Tibial artery (tissue), 4 donors: ENCODE measurements around the gene MED20.

ENCODE experiments used
- DNase-seq, 2 donors: peaks; one replicate each; pipeline ENCODE4 v3.0.0-alpha.2; 2019
- H3K27ac ChIP-seq, 2 donors: fragments of 200-600 bp; sonication (generic) in 1 of 2; 1 replicate in 1 of 2; 2 replicates in 1 of 2; pipeline ENCODE4 v1.5.1; 2018 to 2019; ENCODE audit warnings: mild to moderate bottlenecking in 1 of 2
- H3K27me3 ChIP-seq, 2 donors: fragments of 200-600 bp; sonication (generic) in 1 of 2; one replicate each; pipeline versions ENCODE4 v1.5.1 to v1.6.0; 2016 to 2019
- H3K36me3 ChIP-seq, 3 donors: fragments of 200-600 bp; sonication (generic) in 2 of 3; one replicate each; pipeline ENCODE4 v1.5.1; 2016 to 2019; ENCODE audit warnings: mild to moderate bottlenecking in 2 of 3
- H3K4me1 ChIP-seq, 4 donors: fragments of 200-600 bp; sonication (generic) in 2 of 4; 1 replicate in 3 of 4; 2 replicates in 1 of 4; pipeline ENCODE4 v1.5.1; 2016 to 2019
- H3K4me3 ChIP-seq, 2 donors: fragments of 200-600 bp; sonication (generic) in 1 of 2; 1 replicate in 1 of 2; 2 replicates in 1 of 2; pipeline ENCODE4 v1.5.1; 2018 to 2019; ENCODE audit warnings: mild to moderate bottlenecking in 2 of 2
- H3K9me3 ChIP-seq, 3 donors: fragments of 200-600 bp; sonication (generic) in 1 of 3; one replicate each; pipeline ENCODE4 v1.5.1; 2016 to 2019
- intact Hi-C: fragments of 100-400 bp; cut with DNase I; formaldehyde crosslinking; loops from one replicate; pipeline ENCODE4 v1.15.0; 2023; ENCODE audit warnings: low total_unique reads
- TF ChIP-seq, protein P1 (sequence below), 2 experiments: fragments of 200-600 bp in 1 of 2; fragments of 450-650 bp in 1 of 2; IDR thresholded peaks; one replicate each; pipeline ENCODE4 v1.5.1; 2017 to 2019; ENCODE audit warnings: antibody characterized with exemption in 2 of 2, mild to moderate bottlenecking in 1 of 2, moderate library complexity in 1 of 2

The MED20 gene

DNA sequence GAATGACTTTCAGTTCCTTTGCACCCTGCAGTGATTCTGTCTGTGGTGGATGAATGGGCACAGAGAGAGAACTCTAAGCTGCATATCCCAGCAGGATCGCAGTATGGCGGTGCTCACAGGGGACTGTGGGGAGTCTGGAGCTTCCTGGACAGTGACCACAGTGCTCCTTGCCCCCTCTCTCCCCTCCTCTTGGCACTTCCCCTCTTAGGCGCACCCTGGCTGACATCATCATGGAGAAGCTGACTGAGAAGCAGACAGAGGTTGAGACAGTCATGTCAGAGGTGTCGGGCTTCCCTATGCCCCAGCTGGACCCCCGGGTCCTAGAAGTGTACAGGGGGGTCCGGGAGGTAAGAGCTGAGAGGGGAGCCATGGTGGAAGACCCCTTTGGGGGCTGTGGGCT, 9.0 kb upstream of the MED20 start:
- Histone ChIP-seq H3K4me1 (no peaks in the 10 kb centered on the region), H3K4me3 (no peak overlapping the region), H3K9me3 (no peaks in the 10 kb centered on the region), H3K27ac (no peak overlapping the region), H3K36me3 (peaks cover 66 to 79% (median 79%) of the 10 kb centered on the region in 3 donors), H3K27me3 (no peaks in the 10 kb centered on the region)
- DNase-seq = no peak
- intact Hi-C loops = loop anchor here (10.0 kb wide), 1 partner anchor 295 kb away; no protein-coding TSS in a partner anchor
- TF ChIP-seq, protein P1, sequence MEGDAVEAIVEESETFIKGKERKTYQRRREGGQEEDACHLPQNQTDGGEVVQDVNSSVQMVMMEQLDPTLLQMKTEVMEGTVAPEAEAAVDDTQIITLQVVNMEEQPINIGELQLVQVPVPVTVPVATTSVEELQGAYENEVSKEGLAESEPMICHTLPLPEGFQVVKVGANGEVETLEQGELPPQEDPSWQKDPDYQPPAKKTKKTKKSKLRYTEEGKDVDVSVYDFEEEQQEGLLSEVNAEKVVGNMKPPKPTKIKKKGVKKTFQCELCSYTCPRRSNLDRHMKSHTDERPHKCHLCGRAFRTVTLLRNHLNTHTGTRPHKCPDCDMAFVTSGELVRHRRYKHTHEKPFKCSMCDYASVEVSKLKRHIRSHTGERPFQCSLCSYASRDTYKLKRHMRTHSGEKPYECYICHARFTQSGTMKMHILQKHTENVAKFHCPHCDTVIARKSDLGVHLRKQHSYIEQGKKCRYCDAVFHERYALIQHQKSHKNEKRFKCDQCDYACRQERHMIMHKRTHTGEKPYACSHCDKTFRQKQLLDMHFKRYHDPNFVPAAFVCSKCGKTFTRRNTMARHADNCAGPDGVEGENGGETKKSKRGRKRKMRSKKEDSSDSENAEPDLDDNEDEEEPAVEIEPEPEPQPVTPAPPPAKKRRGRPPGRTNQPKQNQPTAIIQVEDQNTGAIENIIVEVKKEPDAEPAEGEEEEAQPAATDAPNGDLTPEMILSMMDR (IDR thresholded peaks at IDR 0.05) = no peak

GRCh38 chr6:41927253-41927652, 6.3 kb upstream of the MED20 start:
- Histone ChIP-seq H3K4me3 (no peak overlapping the region), H3K9me3 (no peaks in the 10 kb centered on the region), H3K4me1 (peaks cover 0 to 17% (median 13%) of the 10 kb centered on the region in 4 donors), H3K27me3 (no peaks in the 10 kb centered on the region), H3K27ac (no peak overlapping the region), H3K36me3 (peaks cover 43 to 59% (median 52%) of the 10 kb centered on the region in 3 donors)
- TF ChIP-seq, protein P1 (IDR thresholded peaks at IDR 0.05) = no peak
- intact Hi-C loops = no loop called here
- DNase-seq = no peak

DNA sequence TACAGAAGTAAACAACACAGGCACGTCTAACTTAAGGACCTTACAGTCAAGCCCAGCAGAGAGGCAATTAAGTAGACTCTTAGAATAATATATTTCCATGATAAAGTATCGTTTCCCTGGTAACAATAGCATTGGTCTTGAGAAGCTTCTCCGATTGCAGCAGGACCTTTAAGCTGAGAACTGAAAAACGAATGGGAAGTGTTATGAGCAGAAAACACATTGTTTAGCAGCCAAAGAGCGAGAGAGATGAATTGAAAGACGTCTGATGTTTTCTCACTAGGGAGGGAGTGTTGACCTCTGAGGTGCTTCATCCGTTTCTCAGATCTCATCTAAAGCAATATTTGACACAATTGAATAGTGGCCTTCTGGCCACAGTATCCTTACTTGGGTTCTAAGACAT, 1.2 kb upstream of the MED20 start:
- H3K27ac ChIP-seq = peak overlapping the region in 1 of 2 donors; percentile 87
- H3K4me3 ChIP-seq = peak overlapping the region; percentile 80 to 81
- H3K4me1 ChIP-seq = peaks cover 0 to 51% (median 38%) of the 10 kb centered on the region in 4 donors
- TF ChIP-seq, protein P1 (IDR thresholded peaks at IDR 0.05) = no peak
- no peaks in the 10 kb centered on the region for H3K9me3 ChIP-seq
- no peaks in the 10 kb centered on the region for H3K27me3 ChIP-seq
- DNase-seq = no peak
- peaks cover under 1 to 12% (median 1%) of the 10 kb centered on the region in 3 donors for H3K36me3 ChIP-seq
- intact Hi-C loops = loop anchor here (5.0 kb wide), 1 partner anchor 120 kb away; no protein-coding TSS in a partner anchor

GRCh38 chr6:41921712-41921998, 716 bp upstream of the MED20 start:
- no peak for DNase-seq
- Histone ChIP-seq H3K27me3 (no peaks in the 10 kb centered on the region), H3K36me3 (peaks cover 0 to 13% (median 1%) of the 10 kb centered on the region in 3 donors), H3K27ac (peak overlapping the region; percentile 87 to 93), H3K4me1 (peaks cover 0 to 56% (median 38%) of the 10 kb centered on the region in 4 donors), H3K4me3 (peak overlapping the region; percentile 80 to 81), H3K9me3 (no peaks in the 10 kb centered on the region)
- intact Hi-C loops = loop anchor here (5.0 kb wide), 1 partner anchor 121 kb away; no protein-coding TSS in a partner anchor
- TF ChIP-seq, protein P1 (IDR thresholded peaks at IDR 0.05) = no peak

DNA sequence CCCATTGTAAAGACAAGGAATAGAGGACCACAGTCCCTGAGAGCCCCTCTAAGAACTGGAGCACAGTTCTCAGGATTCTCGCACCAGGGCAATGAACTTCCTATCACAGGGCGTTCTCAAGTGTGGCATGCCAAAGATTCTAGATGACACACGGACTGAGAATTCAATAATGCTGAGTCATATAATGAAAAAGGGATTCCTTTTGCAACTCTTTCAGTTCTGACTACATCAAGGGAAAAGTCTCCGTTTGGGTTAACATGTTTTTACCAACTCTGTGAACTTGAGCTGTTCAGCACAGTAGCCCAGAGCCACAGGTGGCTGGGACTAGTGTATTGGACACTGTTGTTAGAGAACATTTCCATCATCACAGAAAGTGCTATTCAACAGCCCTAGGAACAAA, 3.4 kb downstream of the MED20 start:
- DNase-seq = no peak
- H3K36me3 ChIP-seq = peaks cover 29 to 48% (median 29%) of the 10 kb centered on the region in 3 donors
- TF ChIP-seq, protein P1 (IDR thresholded peaks at IDR 0.05) = no peak
- intact Hi-C loops = no loop called here
- H3K27me3 ChIP-seq = no peaks in the 10 kb centered on the region
- H3K4me1 ChIP-seq = peaks cover 0 to 43% (median 27%) of the 10 kb centered on the region in 4 donors
- no peaks in the 10 kb centered on the region for H3K9me3 ChIP-seq
- H3K4me3 ChIP-seq = no peak overlapping the region
- H3K27ac ChIP-seq = peak overlapping the region in 1 of 2 donors; percentile 24
